Medulla oblongata (tissue), 1 donor: ENCODE measurements around the gene SPATA21.

Source experiments
- DNase-seq: peaks from one replicate; pipeline ENCODE4 v3.0.0-alpha.2; 2015; ENCODE audit errors: extremely low spot score

The SPATA21 gene

DNA sequence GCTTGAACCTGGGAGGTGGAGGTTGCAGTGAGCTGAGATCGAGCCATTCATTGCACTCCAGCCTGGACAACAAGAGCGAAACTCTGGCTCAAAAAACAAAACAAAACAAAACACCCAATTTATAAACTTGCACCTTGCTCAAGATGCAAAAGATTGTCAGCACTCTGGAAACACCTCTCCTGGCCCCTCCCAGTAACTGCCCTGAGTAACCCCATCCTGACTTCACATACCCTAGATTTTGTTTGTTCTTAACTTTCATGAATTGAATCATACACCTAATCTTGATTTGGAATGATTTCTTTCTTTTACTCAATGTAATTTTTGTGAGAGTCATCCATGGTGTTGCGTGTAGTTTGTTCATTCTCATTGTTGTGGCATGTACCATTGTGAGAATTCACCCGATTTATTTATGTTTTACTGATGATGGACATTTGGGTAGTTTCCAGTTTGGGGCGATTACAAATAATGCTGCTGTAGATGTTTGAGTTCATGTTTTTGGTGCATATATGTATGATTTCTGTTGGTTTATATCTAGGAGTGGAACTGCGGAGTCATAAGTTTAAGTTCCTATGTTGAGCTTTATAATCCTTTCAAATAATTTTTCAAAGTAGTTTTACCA is 13.7 kb upstream of the SPATA21 start:
- no peak for DNase-seq

DNA sequence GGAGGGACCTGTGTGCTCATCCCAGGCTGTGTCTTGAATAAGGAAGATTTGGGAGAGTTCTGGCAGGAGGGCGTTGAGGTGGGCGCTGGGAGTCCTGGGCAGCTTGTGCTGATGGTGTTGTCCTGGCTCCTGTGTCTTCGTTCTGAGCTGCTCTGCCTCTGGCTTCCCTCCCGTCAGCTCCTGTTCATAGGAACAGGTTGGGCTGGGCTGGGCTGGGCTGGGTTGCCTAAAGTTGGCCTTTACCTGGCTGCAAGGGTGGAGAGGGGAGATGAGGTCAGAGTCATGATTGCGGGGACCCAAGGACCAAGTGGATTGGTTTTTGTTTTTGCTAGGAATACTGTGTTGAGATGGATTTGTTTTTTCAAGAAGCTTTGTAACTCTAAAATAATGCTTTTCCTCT is 12.4 kb upstream of the SPATA21 start:
- DNase-seq: no peak

DNA sequence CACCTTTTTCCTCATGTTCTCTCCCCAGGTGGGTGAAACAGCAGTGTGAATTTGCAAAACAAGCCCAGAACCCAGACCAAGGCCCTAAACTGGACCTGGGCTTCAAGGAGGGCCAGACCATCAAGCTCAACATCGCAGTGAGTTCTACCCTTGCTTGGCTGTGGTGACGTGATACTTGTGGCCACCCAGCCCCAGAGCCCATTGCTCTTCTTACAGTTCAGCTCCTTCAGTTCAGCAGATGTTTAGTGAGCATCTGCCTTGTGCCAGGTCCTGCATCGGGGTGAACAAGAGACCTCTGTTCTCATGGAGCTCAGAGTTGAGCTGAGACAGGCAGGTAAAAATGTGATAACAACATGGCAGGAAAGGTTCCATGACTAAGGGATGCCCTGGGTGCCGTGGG is 11.8 kb upstream of the SPATA21 start:
- DNase-seq: no peak

DNA sequence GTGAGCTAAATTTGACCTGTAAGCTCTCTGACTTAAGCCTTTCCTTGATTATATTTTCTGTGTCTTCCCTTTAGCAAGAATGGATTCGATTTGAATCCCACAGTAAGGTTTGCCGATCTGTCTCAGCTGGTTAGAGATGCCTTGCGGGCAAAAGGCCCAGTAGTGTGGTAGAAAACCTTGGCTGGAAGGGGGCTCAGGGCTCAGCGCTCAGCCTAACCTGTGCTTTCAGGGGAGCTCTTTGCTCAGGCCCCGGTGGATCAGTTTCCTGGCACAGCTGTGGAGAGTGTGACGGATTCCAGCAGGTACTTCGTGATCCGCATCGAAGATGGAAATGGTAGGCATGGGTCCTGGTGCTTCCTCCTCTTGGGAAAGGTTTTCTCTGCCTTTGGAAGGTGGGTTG is 10.4 kb upstream of the SPATA21 start:
- no peak for DNase-seq

DNA sequence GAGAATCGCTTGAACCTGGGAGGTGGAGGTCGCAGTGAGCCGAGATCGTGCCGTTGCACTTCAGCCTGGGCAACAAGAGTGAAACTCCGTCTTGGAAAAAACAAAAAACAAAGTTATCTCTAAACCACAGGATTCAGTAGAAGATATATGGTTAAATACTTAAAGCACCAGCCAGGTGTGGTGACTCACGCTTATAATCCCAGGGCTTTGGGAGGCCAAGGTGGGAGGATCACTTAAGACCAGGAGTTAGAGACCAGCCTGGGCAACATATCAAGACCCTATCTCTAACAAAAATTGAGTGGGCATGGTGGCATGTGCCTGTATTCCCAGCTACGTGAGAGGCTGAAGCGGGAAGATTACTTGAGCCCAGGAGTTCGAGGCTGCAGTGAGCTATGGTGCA is 8.9 kb upstream of the SPATA21 start:
- DNase-seq: no peak

DNA sequence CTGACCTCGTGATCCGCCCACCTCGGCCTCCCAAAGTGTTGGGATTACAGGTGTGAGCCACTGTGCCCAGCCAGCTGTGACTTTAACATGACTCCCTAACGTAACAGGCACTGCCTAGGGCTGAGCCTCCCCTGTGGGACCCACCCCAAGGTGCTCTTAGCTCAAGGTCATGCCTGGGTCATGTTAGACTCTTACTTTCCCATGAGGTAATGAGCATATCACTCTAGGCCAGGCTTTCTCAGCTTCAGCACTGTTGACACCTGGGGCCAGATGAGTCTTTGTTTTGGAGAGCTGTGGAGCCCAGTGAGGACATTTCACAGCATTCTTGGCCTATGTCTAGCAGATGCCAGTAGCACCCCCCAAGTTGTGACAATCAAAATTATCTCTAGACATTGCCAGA is 7.8 kb upstream of the SPATA21 start:
- no peak for DNase-seq

DNA sequence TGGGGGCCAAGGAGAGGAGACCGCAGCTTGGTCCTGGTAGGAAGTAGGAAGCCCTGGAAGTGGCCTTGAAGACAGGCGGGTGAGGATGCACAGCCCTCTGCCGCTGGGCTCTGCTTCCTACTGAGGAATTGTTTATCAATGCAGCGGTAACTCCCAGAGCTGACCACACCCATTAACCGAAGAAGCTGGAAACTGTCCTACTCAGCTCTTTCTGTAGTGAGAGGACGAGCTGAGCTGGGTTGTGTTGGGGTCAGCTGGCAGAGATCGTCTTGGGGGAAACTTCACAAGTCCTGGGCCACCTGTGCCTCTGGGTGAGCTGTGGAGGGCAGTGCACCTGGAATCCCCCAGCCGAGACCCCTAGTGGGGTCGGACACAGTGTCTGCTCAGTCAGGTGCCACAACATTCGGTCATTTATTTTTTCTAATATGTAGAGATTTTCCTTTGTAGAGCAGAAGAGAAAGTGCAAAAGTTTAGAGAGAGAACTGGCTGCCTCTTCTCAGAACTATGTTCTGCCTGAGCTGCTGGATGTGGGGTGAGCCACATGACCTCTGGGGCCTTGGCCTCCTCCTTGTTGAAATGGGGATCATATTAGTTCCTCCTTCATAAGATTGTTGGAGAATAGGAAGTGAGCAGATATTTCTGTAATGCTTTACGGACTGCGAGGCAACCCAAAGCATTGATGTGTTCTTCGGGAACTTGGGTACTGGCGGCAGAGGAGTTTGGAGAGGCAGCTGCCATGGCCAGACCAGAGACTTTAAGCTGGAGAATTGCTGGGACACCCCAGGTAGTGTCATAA is 6.9 kb upstream of the SPATA21 start:
- DNase-seq: no peak

DNA sequence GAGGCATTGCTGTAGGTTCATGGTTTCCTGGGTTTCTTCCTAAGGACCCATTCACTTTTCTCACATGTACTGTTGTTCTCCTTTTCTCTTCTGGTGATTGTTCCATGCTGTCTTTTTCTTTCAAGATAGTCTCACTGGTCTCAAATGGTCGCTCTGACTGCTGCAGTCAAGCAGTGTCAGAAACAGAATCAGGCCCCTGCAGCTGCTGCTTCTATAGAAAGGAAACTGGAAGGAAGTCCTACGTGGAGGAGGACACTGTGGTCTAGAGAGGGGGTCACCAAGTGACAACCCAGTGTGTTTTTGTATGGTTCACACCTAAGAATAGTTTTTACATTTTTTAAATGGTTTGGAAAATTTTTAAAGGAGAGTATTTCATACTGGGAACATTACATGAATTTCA is 5.7 kb upstream of the SPATA21 start:
- no peak for DNase-seq

DNA sequence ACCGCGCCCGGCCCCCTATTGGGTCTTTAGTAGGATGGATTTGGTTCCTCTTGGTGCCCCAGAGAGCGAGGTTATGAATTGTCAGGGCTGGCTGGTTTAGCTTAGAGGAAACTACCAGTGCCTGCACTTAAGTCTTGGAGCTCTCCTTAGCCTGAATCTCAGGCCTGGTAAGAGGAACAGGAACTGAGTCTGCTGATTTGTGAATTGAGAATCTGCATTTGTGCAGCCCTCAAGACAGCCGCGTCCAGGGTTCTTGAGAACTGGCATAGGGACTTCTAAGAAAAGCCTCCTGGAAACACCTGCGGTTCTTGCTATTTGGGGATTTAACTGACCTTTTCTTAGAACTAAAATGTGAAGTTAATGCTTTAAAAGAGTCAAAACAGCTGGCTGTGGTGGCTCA is 5.0 kb upstream of the SPATA21 start:
- DNase-seq: peak; percentile 35

DNA sequence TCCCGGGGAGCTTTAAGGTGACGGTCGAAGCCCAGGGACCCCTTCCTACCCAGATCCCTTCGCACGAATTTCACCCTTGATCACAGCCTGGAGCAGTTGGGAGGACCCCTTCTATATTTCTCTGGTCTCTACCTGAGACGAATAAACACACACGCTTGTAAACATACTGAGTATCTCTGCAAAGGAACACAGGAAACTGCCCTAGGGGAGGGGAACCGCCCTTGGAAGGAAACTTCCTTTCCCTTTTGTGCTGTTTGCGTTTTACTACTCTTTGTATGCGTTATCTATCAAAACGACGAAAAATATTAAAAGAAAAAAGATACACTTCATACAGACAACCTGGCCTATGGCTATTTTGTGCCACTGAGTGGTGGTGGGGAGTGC is 4.0 kb upstream of the SPATA21 start:
- DNase-seq: no peak

DNA sequence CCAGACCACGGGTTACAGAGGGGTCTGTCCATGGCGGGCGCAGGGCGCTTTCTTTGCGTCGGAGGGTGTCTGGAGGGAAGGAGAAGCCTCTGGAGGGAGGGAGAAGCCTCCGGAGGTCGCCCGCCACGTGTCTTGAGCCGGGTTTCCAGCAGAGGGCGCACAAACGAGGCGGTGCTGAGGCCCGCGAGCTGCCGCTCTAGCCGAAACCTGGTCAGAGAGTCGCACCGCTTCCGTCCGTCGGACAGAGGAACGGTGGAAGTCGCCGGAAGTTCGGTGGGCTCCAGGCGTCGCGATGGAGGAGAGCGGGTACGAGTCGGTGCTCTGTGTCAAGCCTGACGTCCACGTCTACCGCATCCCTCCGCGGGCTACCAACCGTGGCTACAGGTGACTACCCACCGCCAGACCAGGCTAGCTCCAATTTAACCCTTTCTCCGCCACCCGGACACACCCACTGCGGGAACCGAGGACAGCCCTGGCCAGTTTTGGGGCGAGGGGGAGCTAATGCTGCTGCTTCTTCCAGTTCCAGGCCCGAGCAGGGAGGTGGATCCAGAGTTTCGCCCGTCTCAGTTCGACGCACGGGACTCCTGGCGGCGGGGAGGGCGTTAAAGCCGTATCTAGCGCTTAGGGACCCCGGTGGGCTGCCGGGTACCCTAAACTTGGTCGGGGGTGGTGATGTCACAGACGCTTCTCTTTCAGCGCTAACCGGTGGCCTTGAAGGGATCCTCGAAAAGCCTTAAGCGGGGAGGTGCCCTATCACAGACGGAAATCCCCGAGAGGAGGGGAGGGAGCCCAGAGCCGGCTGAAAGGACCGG is 3.5 kb upstream of the SPATA21 start, which contains the start of gene NECAP2:
Gene NECAP2 (plus strand): TSS at position 255 of the 812 bp plus-strand sequence. CDS start 38 bp downstream, at position 293.
- peak; percentile 91 for DNase-seq

DNA sequence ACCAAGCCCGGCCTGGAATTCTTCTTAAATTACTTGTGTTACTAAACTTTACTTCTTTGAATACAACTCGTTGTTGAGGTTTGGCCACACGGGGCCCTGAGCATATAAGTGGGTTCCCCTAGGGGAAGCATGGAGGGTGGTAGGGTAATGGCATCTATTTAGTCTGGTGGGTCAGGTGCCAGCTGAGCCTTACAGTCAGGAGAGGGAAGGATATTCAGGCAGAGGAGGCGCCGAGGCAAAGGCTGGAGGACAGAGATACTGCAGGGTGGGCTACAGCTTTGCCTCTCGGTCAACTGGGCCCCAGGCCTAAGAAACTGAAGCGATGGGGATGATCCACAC is 2.9 kb upstream of the SPATA21 start:
- peak; percentile 12 for DNase-seq

DNA sequence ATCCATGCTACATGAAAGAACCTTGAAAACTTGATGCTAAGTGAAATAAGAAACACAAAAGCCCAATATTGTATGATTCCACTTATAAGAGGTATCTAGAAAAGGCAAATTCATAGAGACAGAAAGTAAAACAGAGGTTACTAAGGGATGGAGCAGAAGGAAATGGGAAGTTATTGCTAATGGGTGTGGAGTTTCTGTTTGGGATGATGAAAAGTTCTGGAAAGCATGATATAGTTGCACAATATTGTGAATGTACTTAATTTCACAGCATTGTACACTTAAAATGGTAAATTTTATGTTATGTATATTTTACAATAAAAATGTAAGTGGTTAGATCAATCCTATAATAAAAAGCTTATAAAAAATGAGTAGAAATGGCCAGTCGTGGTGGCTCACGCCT is 1.7 kb upstream of the SPATA21 start:
- no peak for DNase-seq

DNA sequence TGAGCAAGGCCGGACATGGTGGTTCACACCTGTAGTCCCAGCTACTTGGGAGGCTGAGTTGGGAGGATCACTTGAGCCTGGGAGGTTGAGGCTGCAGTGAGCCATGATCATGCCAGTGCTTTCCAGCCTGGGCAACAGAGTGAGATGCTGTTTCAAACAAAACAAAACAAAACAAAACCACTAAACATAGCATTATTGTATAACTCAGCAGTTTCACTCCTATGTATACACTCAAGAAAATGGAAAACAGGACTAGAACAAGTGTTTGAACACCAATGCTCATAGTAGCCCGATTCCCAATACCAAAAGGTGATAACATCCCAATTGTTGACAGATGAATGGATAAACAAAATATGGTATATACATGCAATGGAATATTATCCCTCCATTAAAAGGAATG is 1.3 kb upstream of the SPATA21 start:
- no peak for DNase-seq

DNA sequence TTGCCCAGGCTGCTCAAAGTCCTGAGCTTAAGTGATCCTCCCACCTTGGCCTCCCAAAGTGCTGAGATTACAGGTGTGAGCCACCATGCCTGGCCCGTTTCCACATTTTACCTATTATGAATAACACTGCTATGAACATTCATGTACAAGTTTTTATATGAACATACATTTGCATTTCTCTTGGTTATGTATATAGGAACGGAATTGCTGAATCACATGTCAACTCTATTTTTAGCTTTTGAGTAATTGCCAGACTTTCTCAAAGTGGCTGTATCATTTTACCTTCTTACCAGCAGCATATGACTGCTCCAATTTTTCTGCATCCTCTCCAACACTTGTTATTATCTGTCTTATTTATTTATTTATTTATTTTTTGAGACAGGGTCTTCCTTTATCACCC is 2.7 kb downstream of the SPATA21 start:
- no peak for DNase-seq

DNA sequence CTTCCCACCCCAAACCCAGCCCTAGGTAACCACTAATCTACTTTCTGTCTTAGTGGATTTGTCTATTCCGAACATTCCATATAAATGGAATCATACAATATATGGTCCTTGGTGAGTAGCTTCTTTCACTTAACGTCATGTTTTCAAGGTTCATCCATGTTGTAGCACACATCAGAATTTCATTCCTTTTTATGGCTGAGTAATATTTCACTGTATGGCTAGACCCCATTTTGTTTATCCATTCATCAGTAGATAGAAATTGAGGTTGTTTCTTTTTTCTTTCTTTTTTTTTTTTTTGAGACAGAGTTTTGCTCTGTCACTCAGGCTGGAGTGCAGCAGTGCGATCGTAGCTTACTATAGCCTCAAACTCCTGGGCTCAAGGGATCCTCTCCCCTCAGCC is 3.2 kb downstream of the SPATA21 start:
- DNase-seq: no peak

DNA sequence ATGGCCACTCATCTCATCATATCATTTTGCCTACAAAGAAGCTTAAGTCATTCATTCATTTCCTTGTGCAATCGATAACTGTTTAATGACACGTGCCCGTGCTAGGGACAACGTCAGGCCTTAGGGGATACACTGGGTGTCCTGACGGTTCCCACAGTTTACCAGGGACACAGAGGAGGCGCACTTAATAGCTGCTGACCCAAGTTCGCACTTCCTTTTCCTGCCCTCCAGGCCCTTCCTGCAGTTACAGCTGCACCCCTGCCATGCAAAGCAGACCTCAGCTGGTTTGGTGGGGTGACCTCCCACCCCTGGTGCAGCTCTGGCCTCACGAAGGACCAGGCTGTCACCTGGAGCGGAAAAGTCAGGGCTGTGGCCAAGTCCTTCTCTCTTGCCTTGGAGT is 4.2 kb downstream of the SPATA21 start:
- no peak for DNase-seq

DNA sequence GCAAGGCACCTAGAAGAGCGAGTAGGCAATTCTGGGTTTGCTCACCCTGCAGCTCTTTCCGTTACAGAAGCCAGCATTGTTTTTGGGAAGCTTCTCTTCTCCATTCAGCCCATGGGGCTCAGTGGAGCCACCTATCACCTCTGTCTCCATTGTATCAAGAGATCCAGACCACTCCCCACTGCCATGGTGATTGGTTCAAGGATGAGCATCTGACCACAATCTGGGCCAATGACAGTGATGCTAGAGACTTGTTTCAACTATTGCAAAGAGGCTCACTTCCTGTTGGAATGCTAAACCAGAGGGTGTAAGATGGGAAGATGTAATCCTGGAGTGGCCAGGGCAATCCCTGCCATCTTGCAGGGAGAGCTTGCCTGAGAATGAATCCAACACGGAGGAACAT is 6.6 kb downstream of the SPATA21 start:
- DNase-seq: no peak

DNA sequence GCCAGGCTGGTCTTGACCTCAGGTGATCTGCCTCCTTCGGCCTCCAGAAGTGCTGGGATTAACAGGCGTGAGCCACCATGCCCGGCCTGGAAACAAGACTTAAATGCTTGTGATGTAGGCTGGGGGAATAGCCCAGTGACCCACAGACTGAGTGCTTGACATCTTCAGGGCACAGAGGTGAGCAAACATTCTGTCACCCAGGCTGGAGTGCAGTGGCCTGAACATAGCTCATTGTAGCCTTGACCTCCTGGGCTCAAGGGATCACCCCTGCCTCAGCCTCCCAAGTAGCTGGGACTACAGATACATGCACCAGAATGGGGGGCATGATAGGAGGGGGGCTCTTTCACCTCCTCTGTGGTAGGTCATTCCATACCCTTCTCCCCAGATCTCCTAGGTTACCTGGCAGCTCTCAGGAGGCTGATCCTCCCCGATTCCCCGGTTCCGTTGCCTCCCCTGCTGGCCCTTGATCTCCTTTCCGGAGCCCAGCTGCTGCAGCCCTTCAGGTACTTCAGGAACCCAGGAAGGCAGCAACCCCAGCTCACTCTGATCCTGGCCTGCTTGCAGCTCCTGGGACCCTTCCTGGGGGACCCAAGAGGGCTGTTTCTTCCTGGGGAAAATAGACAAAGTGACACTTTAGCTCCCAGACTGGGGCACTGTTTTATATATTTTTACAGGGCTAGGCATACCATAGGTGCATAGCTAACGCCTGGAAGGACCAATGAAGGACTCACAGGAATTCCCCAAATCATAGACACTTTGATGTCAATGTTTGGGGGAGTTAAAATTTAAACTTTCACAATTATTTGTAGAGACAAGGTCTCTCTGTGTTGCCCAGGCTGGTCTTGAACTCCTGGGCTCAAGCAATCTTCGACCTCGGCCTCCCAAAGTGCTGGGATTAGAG is 11.8 kb downstream of the SPATA21 start:
- DNase-seq: no peak

DNA sequence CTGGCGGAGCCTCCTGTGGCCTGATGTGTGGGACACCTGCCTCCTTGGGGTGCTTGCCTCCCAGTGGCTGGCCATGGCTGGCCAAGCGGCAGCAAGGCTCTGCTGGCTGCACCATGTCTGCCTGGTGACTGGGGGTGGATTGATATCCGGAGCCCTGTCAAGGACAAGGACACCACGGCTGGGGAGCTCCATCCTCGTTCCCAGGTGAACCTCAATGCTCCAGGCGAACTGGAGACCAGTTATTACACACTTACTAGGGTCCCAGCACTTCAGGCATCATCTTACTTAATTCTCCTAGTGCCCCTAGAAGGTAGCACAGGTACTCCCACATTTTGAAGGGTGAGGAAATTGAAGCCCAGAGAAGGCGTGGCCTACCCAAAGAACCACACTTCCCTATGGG is 15.2 kb downstream of the SPATA21 start:
- DNase-seq: no peak

DNA sequence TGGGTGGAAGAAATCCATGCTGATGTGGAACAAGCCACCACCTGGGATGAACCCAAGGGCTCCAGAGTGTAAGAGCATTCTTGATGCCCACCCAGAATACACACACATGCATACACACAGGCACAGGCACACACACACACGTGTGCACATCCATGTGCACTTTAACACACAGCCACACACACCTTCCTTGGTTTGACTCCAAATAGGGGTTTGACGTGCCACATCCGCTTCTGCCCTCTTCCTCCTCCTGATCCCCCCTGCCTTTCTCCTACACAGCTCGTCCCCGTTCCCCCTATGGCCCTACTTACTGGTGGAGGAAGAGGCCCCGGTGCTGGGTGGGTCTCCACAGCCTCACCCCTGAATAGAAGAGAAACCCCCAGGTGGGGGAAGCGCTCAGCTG is 16.0 kb downstream of the SPATA21 start:
- no peak for DNase-seq
